ENCODE results near the gene EIF4EBP3. TPM values are rescaled to one million over a fixed set of nuclear protein-coding genes. Genes with fewer than 3 reads are reported as not detected.

Gene EIF4EBP3
- total RNA-seq: 1.2 and 1.8 TPM in 2 replicates

DNA sequence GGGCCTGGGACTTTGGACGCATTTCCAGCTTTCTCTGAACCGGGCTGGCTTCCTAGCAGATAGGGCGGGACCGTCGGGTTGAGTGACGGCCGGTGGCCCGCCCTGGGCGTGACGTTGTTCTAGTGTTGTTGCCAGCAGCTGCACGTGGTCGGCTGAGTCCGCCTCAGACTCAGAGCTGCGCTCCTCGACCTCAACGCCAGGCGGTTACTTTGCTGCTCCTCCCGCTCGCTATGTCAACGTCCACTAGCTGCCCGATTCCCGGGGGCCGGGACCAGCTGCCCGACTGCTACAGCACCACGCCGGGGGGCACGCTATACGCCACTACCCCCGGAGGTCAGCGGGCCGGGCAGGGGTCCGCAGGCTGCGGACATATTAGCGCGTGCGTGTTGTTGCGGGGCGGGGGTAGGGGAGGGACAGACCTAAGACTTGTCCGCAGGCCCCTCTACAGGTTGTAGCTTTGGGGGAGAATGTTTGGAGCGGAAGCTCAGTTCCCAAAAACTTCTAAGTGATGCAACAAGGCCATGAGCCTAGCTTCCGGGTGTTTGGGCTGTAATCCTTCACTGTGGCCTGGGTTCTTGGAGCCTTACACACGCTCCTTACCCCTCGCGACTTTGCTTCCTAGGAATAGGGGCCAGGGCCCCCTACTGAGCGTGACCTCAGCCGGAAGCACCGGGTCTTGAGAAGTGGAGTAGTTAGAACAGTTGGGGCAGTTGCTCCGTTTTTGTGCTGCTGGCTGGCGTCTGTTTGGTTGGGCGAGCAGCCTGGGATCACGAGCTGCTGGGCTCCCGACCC is at the start of gene EIF4EBP3:
Gene EIF4EBP3 (plus strand): TSS at position 155 of the 792 bp plus-strand sequence. CDS start 76 bp downstream, at position 231.

DNA sequence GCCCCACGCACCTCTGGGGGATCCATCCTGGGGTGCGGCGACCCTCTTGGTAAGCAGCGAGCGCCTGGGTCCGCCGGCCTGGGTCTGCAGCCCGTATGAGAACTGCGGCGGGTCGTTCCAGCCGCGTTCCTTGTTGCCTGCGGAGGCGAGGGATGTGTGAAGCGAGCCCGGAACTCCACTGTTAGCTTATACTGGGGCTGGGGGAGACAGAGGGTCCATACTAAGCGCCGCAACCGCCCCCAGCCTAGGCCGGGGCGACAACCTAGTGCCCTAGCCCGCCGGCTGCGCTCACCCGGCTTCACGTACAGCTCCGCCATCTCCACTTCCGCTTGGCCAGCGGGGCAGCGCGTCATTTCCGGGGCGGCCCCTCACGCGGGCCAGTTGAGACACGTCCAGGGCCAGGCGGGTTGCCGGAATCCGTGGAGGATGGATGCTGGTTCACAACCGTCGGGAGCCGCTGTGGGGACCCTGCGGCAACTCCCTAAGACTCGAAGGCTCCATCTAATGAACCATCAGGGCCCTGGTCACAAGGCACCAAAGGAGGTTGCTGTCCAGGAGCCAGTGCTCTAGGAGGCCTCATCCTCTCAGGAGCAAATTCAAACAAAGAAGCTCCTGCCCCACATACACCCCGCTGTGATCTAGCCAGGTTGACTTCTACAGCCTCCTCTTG is 9.8 kb downstream of the EIF4EBP3 start, which contains the start of gene SRA1:
Gene SRA1 (minus strand): TSS at position 338 of the 670 bp plus-strand sequence. CDS start 21 bp downstream, at position 317.

DNA sequence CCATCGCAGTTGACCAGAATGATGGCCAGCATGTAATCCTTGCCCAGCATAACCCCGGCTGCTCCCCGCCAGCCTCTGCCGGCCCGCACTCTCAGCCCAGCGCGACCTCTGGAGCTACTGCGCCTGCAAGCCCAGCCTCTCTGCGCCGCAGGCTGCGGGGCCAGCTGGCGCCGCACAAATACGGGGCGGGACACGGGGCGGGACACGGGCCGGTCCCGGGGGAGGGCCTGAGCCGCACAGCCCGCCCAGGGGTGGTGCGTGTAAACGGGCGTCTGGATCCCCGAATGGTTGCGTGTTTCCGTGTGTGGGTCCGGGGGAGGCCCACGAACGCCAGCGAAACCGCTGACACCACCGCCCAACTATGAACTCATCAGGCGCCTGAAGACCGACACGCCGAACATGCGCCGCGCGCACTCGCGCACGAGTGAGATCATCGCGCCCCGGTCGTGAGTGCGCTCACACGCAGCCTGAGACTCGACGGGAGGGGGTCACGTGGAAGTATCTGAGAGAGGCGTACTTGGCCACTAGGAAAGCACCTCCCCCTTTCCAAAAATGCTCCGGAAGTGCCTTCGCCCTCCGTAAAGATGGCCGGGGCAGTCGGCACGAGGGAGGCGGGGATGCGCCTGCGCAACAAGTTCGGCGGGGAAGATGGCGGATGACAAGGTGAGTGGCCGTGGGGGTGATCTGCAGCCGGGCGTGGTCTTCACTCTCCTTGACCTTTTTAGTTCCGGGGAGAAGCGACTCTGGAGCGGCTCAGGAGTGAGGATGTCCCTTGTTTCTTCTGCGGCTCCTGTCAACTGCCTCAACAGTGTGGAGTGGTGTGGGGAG is 16.9 kb downstream of the EIF4EBP3 start, which contains the start of the genes APBB3 and SLC35A4:
Gene APBB3 (minus strand): TSS at position 403 of the 828 bp plus-strand sequence. CDS start 353 bp downstream, at position 50.
Gene SLC35A4 (plus strand): TSS at position 633 of the 828 bp plus-strand sequence. CDS start 2,342 bp downstream, outside the sequence.

Other genes with a start within 250 kb of the EIF4EBP3 start
- gene PFDN1, start 244.6 kb upstream of the EIF4EBP3 start, total RNA-seq: 37.9 and 43.2 TPM in 2 replicates
- gene HBEGF, start 201.1 kb upstream of the EIF4EBP3 start, total RNA-seq: 4.8 and 5.8 TPM in 2 replicates
- not detected in 2 replicates for gene SLC4A9, start 187.5 kb upstream of the EIF4EBP3 start, total RNA-seq
- 67.5 and 70.9 TPM in 2 replicates for gene ANKHD1, start 145.8 kb upstream of the EIF4EBP3 start, total RNA-seq
- gene SRA1, start 9.8 kb downstream of the EIF4EBP3 start, total RNA-seq: 41.2 and 47.4 TPM in 2 replicates
- gene APBB3, start 16.9 kb downstream of the EIF4EBP3 start, total RNA-seq: 14.8 and 20.7 TPM in 2 replicates
- 18.5 and 19.0 TPM in 2 replicates for gene SLC35A4, start 17.2 kb downstream of the EIF4EBP3 start, total RNA-seq
- 1.6 and 2.4 TPM in 2 replicates for gene CD14, start 85.5 kb downstream of the EIF4EBP3 start, total RNA-seq
- 6.1 and 7.0 TPM in 2 replicates for gene TMCO6, start 91.8 kb downstream of the EIF4EBP3 start, total RNA-seq
- 65.8 and 88.1 TPM in 2 replicates for gene NDUFA2, start 100.0 kb downstream of the EIF4EBP3 start, total RNA-seq
- gene IK, start 100.2 kb downstream of the EIF4EBP3 start, total RNA-seq: 133 and 154 TPM in 2 replicates
- gene WDR55, start 117.2 kb downstream of the EIF4EBP3 start, total RNA-seq: 22.3 and 30.0 TPM in 2 replicates
- gene DND1, start 125.9 kb downstream of the EIF4EBP3 start, total RNA-seq: 0.13 and 0.19 TPM in 2 replicates
- 74.6 and 92.6 TPM in 2 replicates for gene HARS1, start 143.7 kb downstream of the EIF4EBP3 start, total RNA-seq
- gene HARS2, start 143.8 kb downstream of the EIF4EBP3 start, total RNA-seq: 24.6 and 29.1 TPM in 2 replicates
- gene ZMAT2, start 152.8 kb downstream of the EIF4EBP3 start, total RNA-seq: 67.6 and 72.0 TPM in 2 replicates
- under 0.01 and 0.06 TPM in 2 replicates for gene PCDHA1, start 238.5 kb downstream of the EIF4EBP3 start, total RNA-seq
- gene PCDHA2, start 247.2 kb downstream of the EIF4EBP3 start, total RNA-seq: 0.06 TPM in 1 of 2 replicates, not detected in the other

Data from aortic smooth muscle cell (primary cell).